Subcutaneous adipose tissue (tissue), 4 donors: Measurements from ENCODE around the gene CDH15. TPM values are rescaled to one million over a fixed set of nuclear protein-coding genes. Genes with fewer than 3 reads are reported as not detected.

Experiments used
- CTCF ChIP-seq: fragments of 450-650 bp; IDR thresholded peaks from one replicate; pipeline ENCODE4 v1.5.1; 2016; ENCODE audit warnings: low read depth, mild to moderate bottlenecking, control low read depth, antibody characterized with exemption, moderate library complexity
- total RNA-seq, 4 donors: library from RNA; depleted of rRNA; stranded (reverse); fragments of >200 nt; gene quantifications; one replicate each; pipeline ENCODE4 v1.1.0, GENCODE V29; 2016

CDH15 gene
- total RNA-seq, 4 donors from 2014 or later, result not detected

GRCh38 chr16:89184677-89184932, 13.1 kb downstream of the CDH15 start:
- no peak for TF ChIP-seq CTCF

GRCh38 chr16:89184933-89185794, 13.6 kb downstream of the CDH15 start:
- TF ChIP-seq CTCF, result no peak

- TF ChIP-seq CTCF, result no peak
These were observed 15.7 kb downstream of the CDH15 start for GRCh38 chr16:89187032-89187769.

- no peak for TF ChIP-seq CTCF
These were observed 16.3 kb downstream of the CDH15 start for GRCh38 chr16:89187770-89188392.

- TF ChIP-seq CTCF, result no peak
These were observed 17.9 kb downstream of the CDH15 start for GRCh38 chr16:89189358-89190025.

GRCh38 chr16:89190150-89190958, 18.8 kb downstream of the CDH15 start:
- TF ChIP-seq CTCF, result no peak
